ENCODE results near the gene KPNB1.
A peak's percentile ranks its signal among the peaks of the same experiment; 100 is the strongest.
"Not testable (repeated sequence)": the region's sequence is repeated elsewhere in the genome, so short reads cannot be mapped to it uniquely, and the experiment has no call there.

The KPNB1 gene

DNA sequence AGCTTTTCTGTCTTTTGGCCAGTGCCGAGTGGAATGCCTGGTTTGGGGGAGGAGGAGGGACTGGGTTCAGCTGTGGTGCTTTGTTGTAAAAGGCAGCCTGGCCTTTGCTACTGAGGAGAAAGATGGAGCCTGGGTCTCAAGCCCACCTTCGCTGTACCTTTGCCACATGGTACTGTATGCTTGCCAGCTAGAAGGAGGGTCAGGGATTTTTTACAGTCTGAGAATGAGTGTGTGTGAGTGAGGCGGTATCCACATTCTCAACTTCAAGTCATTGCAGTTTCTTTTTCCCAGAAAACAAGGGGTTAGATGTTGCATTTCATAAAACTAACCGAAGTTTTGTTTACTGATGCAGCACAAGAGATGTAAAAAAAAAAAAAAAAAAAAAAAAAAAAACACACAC lies 33.0 kb downstream of the KPNB1 start:
- not testable (repeated sequence) for DNase-seq

DNA sequence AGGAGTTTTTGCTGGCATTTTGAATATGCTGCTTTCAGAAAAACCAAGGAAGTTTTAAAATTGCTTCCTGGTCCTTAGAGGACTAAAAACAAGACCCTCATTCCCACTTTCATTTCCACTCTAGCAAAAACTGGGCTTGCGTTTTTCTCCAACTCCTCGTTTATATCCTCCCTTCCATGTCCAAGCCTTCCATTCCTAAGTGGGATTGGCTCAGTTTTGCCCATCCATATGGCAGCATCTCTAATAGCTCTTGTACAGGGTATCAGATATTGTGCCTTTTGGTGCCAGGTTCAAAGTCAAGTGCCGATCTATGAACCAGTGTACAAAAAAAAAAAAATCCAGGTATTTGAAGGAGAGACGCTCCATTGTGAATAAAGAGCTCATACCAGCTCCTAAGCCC lies 34.3 kb downstream of the KPNB1 start:
- DNase-seq, result no peak

DNA sequence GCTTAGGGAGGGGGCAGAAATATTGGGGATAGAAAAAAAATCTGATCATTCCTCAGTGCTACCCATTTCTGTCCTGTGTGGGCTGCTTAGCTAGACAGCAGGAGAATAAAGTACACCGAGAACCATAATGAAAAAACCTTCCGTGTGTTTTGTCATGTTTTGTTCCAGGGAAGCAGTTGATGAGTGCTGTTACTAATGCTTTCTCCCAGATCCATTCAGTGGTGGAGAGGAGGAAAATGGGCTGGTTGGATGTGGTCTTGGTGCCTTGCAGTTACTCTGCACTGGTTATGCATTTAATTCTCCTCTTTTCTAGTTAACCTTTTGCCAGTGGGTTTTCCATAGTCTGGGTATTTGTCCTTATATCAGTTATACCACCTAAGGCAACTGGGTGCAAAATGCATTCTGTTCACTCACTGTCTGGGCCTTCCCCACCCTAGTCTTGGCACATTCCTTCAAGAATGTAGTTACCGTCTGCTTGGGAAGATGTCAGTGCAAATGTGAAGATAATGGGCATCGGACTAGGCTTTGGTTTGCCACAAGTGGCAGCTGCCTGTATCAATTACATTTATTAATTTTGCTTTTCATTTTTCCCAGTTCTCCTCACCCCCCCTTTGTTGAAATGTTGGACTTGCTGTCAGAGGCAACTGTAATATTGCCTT lies 34.9 kb downstream of the KPNB1 start:
- no peak for DNase-seq

DNA sequence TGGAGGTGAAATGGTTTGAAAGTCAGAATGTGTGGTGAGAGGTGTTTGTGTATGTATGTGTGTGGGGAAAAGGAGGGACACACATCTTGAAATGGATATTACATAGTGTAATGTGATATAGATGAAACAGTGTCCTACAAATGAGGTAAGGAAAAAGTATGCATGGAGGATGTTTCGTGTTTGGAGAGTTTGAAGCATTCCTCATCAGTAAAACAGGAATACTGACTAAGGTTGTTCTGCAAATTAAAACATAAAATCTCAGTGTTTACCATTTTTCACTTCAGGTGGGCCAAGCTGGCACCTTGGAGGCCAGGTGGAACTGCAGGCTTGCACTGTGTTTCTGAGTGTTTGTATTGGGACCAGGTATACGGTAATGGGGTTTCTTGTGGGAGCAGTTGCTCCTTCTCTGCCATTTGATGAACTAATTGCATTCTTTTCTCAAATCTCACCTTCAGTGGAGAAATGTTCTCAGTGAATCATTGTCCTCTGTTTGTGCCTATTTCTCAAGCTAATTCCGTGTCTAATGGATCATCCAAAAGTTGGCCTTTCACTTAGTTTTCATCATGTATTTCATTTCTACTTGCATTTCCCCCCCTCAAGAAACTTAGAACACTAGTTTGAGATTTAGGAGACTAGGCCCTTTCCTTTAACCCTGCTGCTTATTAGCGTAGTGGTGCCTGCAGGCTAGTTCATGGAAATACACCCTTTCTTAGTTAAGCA lies 36.0 kb downstream of the KPNB1 start:
- no peak for DNase-seq

DNA sequence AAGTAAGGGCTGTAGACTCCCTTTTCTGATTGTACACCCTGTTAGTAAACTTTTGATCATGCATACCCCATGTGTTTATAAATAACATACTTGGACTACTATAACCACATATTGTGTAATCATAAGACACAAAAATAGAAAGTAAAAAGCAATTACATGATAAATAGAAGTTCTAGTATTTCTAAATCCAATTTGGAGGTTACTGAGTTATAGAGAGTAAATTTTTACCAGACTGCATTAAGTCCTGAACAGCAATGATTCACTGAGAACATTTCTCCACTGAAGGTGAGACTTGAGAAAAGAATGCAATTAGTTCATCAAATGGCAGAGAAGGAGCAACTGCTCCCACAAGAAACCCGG lies 36.5 kb downstream of the KPNB1 start:
- DNase-seq, result no peak

DNA sequence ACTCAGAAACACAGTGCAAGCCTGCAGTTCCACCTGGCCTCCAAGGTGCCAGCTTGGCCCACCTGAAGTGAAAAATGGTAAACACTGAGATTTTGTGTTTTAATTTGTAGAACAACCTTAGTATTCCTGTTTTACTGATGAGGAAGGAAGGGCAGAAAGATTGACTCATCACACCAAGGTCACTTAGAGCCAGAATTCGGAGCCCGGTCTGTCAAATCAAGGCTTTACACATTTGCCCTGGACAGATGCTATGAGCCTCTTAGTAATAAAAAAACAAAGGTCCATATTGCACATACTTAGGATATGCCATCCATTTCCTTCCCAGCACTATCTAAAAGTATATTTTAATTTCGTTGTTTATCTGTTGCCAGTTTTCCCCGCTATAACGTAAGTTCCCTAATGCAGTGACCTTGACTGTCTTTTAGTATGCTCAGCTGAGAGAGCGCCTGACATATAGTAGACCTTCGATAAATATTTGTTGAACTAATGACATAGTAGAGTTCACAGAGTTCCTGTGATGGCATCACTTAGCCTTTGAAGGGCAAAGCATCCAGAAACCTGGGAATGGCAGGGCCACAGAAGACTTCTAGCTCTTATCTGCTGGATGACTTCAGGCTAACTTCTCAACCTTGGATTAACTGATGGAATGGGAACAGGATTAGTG lies 37.1 kb downstream of the KPNB1 start:
- no peak for DNase-seq

DNA sequence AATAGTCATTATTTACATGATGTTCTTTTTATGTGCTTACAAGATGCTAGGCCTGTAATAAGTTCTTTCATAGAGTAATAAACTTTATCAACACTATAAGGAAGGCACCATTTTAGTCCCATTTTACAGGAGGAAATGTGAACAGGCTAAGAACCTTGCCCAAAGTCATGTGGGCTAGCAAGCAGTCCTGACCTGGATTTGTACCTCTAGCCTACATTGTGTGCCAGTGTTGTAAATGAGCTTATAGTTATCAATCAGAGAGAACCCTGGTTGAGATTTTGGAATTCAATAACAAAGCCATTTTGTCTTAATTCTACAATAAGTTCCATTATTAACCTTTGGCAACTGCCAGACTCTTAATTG lies 37.6 kb downstream of the KPNB1 start:
- no peak for DNase-seq

DNA sequence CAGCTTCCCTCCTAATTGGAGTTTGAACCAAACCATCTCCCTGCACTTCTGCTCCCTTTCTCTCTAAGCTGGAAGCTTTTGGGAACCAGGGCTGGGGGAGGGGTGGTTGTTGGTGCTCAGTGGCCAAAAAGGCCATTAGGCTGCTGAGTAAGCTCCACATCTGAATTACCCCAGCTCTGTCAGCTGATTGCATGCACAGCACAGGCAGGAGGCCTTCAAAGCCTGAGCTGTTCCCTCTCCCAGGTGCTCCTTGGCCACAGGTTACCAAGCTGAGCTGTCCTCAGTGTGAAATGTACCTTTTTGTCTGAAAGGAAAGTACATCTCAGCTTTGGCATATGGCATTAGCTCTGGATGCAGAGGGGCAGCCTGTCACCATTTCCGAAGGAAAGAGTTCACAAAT lies 38.0 kb downstream of the KPNB1 start:
- no peak for DNase-seq

DNA sequence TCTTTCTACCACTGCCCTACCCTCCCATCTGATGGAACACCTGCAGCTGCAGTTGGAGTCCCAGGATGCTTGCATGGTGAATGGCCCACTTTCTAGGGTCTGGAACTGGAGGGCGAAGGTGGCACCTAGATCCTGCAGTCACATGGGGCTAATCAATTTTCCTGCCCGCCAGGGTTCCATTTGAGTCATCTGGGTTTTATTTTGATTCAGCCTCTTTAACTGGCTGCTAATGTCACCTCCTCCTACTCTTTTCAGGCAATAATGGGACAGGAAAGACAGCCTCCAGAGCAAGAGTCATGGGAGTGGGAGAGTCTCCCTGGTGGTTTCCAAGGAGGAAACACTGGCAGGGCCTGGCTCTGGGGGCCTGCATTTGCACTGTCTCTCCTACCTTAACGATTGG lies 40.4 kb downstream of the KPNB1 start:
- no peak for DNase-seq

DNA sequence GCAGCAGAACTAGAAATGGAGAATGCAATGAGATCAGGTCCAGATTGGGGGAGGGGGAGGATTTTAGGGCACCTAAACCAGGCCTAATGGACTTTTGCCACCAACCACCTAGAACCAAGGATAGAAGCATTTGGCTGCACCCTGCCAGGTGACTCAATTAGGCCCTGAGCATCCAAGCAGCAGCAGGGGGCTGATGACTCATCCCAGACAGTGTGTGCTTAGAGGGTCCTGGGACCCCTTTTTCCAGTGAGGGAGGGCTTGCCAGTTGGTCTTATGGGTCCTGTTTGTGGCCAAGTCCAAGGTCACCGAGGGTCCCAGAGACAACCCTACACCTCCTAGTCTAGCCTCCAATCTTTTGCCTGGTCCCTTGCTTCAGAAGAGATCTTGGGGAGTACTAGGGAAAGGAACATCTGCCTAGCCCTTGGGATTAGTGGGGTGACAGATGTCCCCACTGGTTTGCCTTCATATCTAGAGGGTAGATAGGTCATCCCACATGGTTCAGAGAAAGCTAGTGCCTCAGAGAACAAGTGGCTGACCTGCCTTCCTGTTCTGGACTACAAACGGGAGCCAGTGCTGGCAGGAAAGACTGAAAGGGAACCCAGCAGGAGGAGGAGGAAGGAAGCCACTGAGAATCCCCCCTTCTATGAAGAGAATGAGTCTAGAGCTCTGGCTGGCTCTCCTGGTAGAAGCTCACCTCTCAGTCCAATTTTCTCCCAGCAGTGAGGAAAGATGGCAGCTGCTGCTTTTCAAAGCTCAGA lies 42.6 kb downstream of the KPNB1 start:
- no peak for DNase-seq

DNA sequence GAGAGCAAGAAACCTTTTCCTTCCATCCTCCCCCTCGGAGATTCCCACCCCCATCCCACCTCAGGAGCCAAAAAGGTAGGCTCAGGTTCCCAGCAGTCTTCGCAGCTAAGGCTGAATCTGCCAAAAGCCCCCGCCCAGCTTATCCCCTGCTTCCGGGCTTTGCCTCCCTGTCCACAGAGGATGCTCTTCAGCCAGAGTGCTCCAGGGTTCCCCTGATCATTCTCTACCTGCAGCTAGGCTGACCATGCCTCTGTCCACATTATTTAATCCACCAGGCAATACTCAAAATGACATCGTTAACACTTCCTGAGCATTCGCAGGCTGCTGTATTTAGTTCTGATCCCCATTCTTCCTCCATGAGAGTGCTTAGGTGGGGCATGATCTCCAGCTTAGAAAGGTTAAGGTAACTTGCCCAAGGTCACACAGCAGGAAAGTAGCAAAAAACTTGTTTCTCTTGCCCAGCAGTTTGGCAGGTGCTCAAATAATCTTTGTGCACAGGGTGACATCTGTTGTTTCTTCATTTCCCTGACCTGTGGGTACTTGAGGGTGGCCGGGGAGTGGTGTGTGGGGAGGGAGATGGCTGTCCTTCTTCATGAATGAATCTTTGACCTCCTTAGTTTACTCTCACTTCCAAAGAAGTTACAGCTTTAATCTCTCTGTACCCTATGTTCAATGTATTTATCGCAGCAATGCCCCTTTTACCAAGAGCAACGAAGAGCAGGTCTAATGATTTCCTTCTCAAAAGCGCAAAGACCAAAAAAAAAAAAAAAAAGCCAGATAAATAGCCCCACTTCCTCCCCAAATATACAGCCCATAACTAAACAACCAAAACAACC lies 43.4 kb downstream of the KPNB1 start:
- DNase-seq, result no peak

DNA sequence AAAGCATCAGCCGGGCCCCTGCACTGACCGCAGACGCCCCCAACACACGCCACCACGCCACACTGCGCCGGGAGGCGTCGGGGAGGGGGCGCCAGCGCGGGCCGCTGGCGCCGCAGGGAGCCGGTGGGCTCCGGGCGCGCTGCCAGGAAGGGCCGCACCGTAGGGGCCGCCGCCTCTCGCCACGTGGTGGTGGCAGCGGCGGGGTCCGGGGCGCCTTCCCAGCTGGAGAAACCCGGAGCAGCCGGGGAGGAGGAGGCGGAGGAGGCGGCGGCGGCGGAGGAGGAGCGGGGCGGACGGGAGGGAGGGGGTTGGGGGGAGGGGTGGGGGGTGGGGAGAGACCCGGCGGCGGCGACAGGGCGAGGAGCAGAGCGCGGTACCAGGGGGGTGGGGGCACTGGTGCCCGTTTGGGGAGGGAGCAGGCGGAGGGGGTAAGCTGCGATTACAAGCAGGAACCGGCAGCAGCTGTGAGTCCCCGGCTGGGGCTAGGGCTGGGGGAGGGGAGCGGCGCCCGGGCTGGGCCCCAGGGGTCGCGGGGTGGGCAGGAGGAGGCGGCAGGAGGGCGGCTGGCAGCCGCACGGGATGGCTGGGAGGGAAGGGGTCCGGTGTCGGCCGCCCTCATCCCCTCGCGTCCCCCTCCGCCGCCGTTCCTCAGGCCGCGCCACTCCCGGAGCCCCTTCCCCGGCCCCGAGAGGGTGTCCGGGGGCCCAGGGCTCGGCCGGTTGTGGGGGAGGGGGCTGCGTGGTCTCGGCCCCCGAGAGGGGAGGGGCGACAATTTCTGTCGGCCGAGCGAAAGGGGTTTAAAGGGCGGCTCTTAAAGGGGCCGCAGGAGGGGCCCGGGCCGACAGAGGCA lies 44.2 kb downstream of the KPNB1 start, which contains the start of gene TBKBP1:
Gene TBKBP1, plus strand, starts transcription at position 431 of the 850 bp plus-strand sequence. CDS start 1,952 bp downstream, outside the sequence.
- peak; percentile 67 for DNase-seq

DNA sequence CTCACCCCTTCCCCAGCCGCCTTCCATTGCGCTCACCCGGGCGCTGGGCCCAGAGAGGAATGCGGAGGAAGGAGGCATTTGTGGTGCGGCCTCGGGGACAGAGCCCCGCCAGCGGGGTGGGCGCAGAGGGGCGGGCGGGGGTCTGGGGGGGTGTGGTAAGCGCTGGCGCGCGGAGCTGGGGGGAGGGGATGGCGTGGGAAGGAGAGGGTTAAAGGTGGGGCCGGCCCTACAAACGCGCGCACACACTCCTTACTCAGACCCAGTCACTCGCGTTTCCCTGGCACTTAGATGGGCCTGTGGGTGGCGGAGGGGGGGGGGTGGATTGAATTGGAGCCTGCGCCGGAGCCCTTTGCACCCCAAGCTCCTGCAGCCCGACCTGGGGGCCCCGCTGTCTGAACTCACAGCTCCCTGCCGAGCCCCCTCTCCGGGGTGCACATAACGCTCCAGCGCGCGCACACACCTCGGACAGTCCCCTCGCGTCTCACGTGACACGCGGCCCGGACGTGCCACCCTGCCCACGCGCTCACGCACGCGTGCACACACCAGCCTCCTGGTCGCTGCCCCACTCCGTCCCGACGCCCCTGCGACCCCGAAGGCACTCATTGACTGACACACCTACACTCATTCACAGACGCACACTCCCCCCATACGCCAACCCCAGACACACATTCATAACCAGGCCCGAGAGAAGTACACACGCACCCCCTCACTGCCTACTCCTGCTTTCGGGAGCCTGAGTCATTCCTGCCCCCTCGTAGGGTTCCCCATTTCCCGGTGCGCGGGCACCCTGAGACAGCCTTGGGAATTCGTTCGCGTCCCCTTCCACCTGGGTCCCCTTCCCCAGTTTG lies 45.1 kb downstream of the KPNB1 start:
- DNase-seq, result peak; percentile 36

DNA sequence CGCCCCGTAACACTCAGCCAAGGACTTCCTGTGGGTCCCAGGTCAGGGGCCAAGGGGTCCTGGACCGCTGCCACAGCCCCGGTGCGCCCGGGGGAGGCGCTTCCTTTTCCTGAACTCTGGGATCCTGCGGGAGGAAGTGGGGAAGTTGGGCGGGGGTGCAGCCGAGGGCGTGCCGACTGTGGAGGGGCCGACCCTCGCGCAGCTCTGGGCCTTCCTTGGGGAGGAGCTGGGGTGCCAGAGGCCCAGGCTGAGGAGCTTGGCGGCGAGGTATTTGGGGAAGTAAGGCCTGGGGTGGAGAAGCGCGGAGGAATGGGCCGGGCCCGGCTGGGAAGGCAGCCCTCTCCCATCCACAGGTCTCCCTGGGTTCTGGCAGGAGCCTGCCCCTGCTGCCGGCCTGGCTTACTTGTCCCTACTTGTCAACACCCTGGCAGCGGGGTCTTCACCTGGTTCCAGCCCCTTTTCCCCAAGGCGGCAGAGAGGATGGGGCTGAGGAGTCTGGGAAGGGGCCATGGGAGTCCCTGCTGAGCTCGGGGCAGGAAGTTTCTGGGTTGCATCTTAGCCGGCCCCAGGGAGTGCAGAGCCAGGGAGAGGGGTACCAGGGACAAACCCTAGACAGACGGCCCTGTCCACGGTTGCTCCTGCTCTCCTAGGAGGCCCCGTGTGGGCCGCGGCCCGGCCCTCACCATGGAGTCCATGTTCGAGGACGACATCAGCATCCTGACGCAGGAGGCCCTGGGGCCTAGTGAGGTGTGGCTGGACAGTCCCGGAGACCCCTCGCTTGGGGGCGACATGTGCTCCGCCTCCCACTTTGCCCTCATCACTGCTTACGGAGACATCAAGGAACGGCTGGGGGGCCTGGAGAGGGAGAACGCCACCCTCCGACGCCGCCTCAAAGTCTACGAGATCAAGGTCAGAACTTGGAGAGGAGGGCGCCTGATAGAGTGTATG lies 46.0 kb downstream of the KPNB1 start:
- no peak for DNase-seq

DNA sequence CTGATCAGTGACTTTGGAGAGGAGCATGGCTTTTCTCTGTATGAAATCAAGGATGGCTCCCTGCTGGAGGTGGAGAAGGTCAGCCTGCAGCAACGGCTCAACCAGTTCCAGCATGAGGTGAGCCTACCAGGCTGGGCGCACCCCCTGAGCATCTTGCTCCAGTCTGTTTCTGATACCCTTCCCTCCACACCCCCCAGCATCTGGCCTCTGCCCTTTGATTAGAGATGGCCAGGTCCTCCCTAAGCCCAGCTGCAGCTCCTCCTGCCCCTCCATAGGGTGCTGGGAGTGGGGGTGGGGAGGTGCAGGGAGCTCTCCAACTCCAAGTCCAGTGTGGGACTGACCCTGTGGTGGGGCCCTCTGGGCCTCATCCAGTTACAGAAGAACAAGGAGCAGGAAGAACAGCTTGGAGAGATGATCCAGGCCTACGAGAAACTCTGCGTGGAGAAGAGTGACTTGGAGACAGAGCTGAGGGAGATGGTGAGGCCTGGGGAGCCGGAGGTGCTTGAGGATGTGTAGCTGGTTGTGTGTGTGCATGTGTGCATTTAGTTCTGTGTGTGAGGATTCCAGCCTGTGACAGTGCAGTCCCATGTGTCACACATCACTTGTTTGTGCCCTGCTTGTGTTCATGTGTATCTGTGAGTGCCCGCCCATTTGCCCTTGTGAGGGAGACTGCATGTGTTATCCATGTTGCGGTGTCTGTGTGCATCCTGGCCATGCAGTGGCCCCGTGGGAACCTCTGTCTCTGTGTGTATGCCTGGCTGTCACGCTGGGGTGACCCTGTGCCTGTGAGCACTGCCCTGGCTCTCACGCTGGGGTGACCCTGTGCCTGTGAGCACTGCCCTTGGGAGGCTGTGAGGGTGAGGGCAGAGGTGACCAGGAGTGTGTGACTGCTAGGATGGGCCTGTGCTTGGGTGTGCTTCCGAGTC lies 47.3 kb downstream of the KPNB1 start:
- no peak for DNase-seq

DNA sequence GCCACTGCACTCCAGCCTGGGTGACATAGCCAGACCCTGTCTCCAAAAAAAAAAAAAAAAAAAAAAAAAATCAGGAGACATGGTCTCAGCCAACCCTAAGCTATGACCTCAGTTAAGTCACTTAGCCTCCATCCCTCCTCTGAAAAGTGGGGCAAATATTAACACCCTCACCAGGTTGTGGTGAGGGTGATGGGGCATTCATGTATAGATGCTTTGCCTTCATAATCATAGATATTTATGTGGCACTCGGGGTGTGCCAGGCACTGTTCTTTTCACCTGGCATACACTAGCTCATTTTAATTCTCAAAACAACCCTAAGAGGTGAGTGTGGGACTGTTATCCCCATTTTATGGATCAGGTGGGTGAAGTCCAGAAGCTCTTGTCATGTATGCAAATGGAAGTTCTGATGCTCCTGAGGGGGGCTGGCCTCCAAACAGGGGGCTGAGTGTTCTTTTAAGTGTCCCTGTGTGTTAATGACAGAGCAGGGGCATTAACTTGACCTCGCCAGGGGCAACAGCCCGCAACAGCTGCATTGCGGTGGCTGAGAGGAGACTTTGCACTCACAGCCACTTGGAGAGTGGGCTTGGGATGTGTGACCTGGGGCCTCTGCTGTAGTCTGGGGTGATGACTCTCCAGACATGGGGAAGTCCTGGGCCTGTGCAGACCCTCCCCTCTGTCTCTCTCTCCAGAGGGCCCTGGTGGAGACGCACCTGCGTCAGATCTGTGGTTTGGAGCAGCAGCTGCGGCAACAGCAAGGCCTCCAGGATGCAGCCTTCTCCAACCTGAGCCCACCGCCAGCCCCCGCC lies 48.4 kb downstream of the KPNB1 start:
- no peak for DNase-seq

All from CD4-positive, alpha-beta T cell treated with Interleukin-15 for 1 hour (primary cell).